Osteoblast (primary cell): Measurements from ENCODE around the gene FAM219B. TPM values are rescaled to one million over a fixed set of nuclear protein-coding genes. Genes with fewer than 3 reads are reported as not detected.
A peak's percentile ranks its signal among the peaks of the same experiment; 100 is the strongest.

Source experiments
- DNase-seq: peaks from one replicate; pipeline ENCODE4 v3.0.0; 2011; ENCODE audit warnings: low spot score, mixed read lengths; ENCODE audit not compliant: insufficient read length; ENCODE audit errors: missing footprints
- H2AFZ ChIP-seq: 2 replicates; pipeline ENCODE4 v1.6.0; 2011; ENCODE audit warnings: mild to moderate bottlenecking, low read length
- H3K27ac ChIP-seq: 2 replicates; pipeline ENCODE4 v1.5.1; 2011; ENCODE audit warnings: mild to moderate bottlenecking, low read depth, low read length, moderate library complexity
- H3K27me3 ChIP-seq: 2 replicates; pipeline ENCODE4 v1.6.0; 2012; ENCODE audit warnings: mild to moderate bottlenecking, control low read depth, inconsistent platforms, low read length, moderate library complexity; ENCODE audit not compliant: insufficient read depth
- H3K36me3 ChIP-seq: 2 replicates; pipeline ENCODE4 v1.5.1; 2011; ENCODE audit warnings: mild to moderate bottlenecking, low read length, control low read depth, moderate library complexity; ENCODE audit not compliant: insufficient read depth
- H3K4me1 ChIP-seq: 2 replicates; pipeline ENCODE4 v1.5.1; 2011; ENCODE audit warnings: mild to moderate bottlenecking, low read length, control low read depth, moderate library complexity; ENCODE audit not compliant: insufficient read depth
- H3K4me2 ChIP-seq: 2 replicates; pipeline ENCODE4 v1.6.0; 2011; ENCODE audit warnings: mild to moderate bottlenecking, low read length; ENCODE audit not compliant: insufficient read depth
- H3K4me3 ChIP-seq: fragments of 200-600 bp; sonication (generic); 3 replicates; pipeline ENCODE4 v1.5.1; 2012; ENCODE audit warnings: mild to moderate bottlenecking, low read length, inconsistent platforms; ENCODE audit not compliant: insufficient read depth
- H3K79me2 ChIP-seq: 2 replicates; pipeline ENCODE4 v1.6.0; 2012; ENCODE audit warnings: mild to moderate bottlenecking, low read length, control low read depth, inconsistent platforms; ENCODE audit not compliant: insufficient read depth
- H3K9me3 ChIP-seq: 2 replicates; pipeline ENCODE4 v1.5.1; 2011; ENCODE audit warnings: low read depth, low read length, control low read depth
- H4K20me1 ChIP-seq: 2 replicates; pipeline ENCODE4 v1.6.0; 2012; ENCODE audit warnings: mild to moderate bottlenecking, low read length, control low read depth; ENCODE audit not compliant: insufficient read depth
- total RNA-seq: library from RNA; depleted of rRNA; stranded (reverse); fragments of >200 nt; gene quantifications from 2 replicates; pipeline ENCODE4 v1.2.3, GENCODE V29; 2012
- TF ChIP-seq, protein P1 (sequence below): IDR thresholded peaks from 2 replicates; pipeline ENCODE4 v1.5.1; 2011; ENCODE audit warnings: mild to moderate bottlenecking, low read depth, low read length, moderate library complexity; ENCODE audit errors: extremely low read depth

The FAM219B gene
- total RNA-seq, 1 donor, result 36.6 TPM

DNA sequence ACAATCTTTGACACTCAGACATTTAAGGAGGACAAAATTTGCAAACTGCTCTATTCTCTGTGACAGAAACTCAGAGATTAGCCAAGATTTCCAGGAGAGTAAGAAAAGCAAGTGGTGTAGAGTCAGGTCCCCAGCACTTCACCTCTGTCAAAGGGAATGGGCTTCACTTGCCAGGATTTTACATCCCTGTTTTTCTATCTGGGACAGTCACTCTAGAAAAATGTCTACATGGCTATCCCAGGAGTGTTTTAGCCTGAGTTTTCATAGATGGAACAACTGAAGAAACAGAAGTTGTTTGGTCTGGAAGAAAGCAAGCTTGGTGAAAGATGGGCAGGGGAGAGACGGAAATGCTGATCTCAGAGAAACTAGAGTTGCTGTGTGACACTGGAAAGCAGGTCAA lies 3.0 kb downstream of the FAM219B start:
- H3K4me1 ChIP-seq, result peaks cover 16% of the 10 kb centered on the region
- H4K20me1 ChIP-seq, result peaks cover 4% of the 10 kb centered on the region
- H3K27me3 ChIP-seq, result no peaks in the 10 kb centered on the region
- peaks cover 22% of the 10 kb centered on the region for H3K79me2 ChIP-seq
- no peak overlapping the region for H3K4me3 ChIP-seq
- no peak overlapping the region for H2AFZ ChIP-seq
- TF ChIP-seq, protein P1, sequence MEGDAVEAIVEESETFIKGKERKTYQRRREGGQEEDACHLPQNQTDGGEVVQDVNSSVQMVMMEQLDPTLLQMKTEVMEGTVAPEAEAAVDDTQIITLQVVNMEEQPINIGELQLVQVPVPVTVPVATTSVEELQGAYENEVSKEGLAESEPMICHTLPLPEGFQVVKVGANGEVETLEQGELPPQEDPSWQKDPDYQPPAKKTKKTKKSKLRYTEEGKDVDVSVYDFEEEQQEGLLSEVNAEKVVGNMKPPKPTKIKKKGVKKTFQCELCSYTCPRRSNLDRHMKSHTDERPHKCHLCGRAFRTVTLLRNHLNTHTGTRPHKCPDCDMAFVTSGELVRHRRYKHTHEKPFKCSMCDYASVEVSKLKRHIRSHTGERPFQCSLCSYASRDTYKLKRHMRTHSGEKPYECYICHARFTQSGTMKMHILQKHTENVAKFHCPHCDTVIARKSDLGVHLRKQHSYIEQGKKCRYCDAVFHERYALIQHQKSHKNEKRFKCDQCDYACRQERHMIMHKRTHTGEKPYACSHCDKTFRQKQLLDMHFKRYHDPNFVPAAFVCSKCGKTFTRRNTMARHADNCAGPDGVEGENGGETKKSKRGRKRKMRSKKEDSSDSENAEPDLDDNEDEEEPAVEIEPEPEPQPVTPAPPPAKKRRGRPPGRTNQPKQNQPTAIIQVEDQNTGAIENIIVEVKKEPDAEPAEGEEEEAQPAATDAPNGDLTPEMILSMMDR, result no peak
- H3K9me3 ChIP-seq, result no peaks in the 10 kb centered on the region
- H3K36me3 ChIP-seq, result peaks cover 53% of the 10 kb centered on the region
- no peak for DNase-seq
- H3K4me2 ChIP-seq, result no peak overlapping the region
- peak overlapping the region; percentile 27 for H3K27ac ChIP-seq

DNA sequence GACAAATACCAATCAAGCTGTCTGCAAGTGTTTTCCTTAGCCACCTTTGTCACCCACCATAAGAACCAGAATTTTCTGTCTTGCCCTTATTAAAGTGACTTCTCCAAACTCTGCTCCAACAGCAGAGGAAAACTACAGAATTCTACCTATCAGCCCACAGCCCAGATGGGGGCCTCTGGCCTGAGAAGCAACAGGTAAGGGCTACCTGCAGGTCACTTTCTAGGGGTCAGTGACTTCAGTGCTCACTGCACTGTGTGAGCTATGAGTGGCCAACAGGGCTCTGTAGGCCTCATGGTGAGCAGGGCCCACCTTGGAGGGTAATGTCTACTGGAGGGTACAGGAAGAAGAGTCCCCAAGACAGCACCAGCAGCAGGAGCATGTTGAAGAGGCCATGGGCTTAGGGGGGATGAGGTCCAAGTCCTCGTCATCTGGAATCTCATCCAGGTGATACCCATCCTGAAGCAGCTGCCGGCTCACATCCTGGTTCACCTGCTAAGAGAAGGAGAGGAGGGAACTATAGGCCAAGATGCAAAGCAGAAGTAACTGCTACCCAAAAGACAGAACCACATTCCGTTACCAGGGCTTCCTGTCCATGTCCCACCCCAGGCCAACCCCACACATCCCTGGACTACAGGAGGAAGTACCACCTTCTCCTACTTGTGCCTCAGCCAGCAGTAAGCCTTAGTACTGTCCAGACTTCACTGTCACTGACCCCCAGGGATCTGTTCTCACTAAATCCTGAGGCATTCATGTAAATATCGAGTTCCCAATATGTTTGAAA lies 4.2 kb downstream of the FAM219B start:
- H3K36me3 ChIP-seq, result peaks cover 57% of the 10 kb centered on the region
- H3K4me3 ChIP-seq, result no peak overlapping the region
- H3K9me3 ChIP-seq, result no peaks in the 10 kb centered on the region
- H3K27ac ChIP-seq, result no peak overlapping the region
- no peak overlapping the region for H2AFZ ChIP-seq
- no peak overlapping the region for H3K4me2 ChIP-seq
- peaks cover 4% of the 10 kb centered on the region for H4K20me1 ChIP-seq
- H3K27me3 ChIP-seq, result no peaks in the 10 kb centered on the region
- peaks cover 22% of the 10 kb centered on the region for H3K79me2 ChIP-seq
- DNase-seq, result no peak
- H3K4me1 ChIP-seq, result peaks cover 16% of the 10 kb centered on the region
- TF ChIP-seq, protein P1, result no peak

DNA sequence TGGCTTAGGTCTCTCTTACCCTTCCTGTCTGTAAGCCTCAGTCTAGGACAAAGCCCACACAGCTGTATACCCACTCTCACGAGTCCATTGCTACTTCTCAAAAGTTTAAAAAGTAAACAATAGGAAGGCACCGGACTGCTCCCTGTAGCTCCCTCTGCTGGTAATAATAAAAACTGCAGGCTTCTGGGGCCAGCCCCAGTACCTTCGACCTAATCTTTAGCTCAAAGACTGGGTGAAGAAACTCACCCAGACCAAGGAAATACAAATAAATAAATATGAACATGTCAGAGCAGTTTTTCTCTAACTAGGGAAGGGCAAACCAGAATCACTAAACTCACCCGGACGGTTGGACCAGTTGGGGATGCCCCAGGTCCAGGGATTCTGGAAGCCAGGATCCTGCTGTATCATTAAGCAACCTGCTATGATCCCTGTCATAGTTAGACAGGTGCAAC lies 5.0 kb downstream of the FAM219B start:
- H3K4me1 ChIP-seq, result peaks cover 11% of the 10 kb centered on the region
- H3K4me3 ChIP-seq, result no peak overlapping the region
- peaks cover 22% of the 10 kb centered on the region for H3K79me2 ChIP-seq
- peaks cover 57% of the 10 kb centered on the region for H3K36me3 ChIP-seq
- no peaks in the 10 kb centered on the region for H3K27me3 ChIP-seq
- no peak overlapping the region for H2AFZ ChIP-seq
- TF ChIP-seq, protein P1, result peak; percentile 95
- H4K20me1 ChIP-seq, result peaks cover 4% of the 10 kb centered on the region
- no peak overlapping the region for H3K4me2 ChIP-seq
- H3K27ac ChIP-seq, result no peak overlapping the region
- peak; percentile 94 for DNase-seq
- H3K9me3 ChIP-seq, result no peaks in the 10 kb centered on the region

DNA sequence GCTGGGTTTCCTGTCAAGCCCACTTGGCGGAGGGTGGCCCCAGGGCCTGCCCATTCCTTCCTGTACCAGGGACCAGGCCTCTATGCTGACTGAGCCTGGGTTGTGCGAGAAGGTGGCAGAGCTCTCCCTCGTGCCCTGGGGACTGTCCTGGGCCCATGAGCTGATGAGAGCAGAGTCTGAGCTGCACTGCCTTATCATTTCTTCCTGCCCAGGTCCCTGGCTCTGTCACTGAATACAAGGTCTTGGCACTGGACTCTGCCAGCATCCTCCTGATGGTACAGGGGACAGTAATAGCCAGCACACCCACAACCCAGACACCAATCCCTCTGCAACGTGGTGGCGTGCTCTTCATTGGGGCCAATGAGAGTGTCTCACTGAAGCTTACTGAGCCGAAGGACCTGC lies 9.3 kb downstream of the FAM219B start:
- DNase-seq, result no peak
- no peak overlapping the region for H3K27ac ChIP-seq
- TF ChIP-seq, protein P1, result no peak
- H3K9me3 ChIP-seq, result no peaks in the 10 kb centered on the region
- no peaks in the 10 kb centered on the region for H3K4me1 ChIP-seq
- no peak overlapping the region for H3K4me3 ChIP-seq
- H2AFZ ChIP-seq, result no peak overlapping the region
- no peaks in the 10 kb centered on the region for H3K79me2 ChIP-seq
- H3K36me3 ChIP-seq, result peaks cover 50% of the 10 kb centered on the region
- H3K4me2 ChIP-seq, result no peak overlapping the region
- H4K20me1 ChIP-seq, result peaks cover 4% of the 10 kb centered on the region
- H3K27me3 ChIP-seq, result no peaks in the 10 kb centered on the region
